Suppressor macrophage (primary cell): ENCODE measurements around the gene GLYR1.
"Not testable (repeated sequence)": the region's sequence is repeated elsewhere in the genome, so short reads cannot be mapped to it uniquely, and the experiment has no call there.

Source experiments
- DNase-seq, 4 experiments: peaks; one replicate each; pipeline ENCODE4 v3.0.0-alpha.2; 2020 to 2022

GLYR1 gene

DNA sequence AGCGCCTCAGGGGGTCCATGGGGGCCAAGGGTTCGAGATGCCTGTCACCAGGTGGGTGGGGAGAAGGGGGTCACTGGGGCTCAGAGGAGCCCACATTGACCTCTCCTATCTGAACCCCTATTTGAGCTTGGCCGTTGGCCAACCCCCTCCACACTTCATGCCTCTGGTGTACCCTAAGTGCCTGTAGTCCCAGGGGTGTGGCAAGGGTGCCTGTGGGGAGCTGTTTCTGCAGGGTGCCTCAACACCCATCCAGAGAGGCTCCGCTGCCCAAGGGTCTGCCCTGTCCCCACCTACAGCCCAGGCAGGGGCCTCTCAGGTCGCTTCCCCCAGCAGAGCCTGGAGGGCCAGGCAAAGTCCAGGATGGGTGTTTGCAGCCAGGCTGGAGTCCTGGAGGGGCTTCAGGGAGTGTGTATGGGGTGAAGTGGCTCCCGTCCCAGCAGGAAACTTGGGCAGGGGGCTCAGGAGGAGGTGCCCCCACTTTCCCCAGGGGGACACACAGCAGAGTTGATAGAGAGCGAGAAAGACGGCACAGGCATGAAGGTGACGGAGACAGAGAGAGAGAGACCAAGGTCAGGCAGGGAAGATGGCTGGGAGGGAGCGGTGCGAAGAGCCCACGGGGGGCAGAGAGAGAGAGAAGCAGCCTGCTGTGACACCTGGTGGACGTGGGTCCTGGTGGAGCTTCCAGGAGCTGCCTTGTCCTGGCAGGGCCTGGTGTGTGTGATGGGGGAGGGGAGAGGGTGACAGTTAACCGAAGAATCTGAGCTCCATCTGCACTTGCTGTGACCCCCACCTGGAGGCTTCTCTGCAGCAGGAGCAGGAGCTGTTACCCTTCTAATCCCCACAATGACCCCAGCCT is 59.2 kb downstream of the GLYR1 start, which contains the start of gene SEPTIN12:
Gene SEPTIN12, minus strand, starts transcription at position 719 of the 856 bp plus-strand sequence. Its CDS starts 700 bp downstream, at position 19.
- no peak for DNase-seq

DNA sequence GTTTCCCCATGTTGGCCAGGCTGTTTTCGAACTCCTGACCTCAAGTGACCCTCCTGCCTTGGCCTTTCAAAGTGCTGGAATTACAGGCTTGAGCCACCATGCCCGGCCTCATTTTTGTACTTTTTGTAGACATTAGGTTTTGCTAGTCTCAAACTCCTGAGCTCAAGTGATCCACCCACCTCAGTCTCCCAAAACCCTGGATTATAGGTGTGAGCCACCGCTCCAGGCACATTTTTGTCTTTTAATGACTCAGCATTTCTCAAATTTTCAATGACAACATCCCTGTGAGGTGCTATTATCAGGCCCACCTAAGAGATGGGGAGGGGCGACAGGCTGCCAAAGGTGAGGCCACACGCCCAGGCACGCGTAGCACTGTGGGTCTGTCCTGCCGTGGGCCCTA is 60.0 kb downstream of the GLYR1 start:
- DNase-seq = no peak

DNA sequence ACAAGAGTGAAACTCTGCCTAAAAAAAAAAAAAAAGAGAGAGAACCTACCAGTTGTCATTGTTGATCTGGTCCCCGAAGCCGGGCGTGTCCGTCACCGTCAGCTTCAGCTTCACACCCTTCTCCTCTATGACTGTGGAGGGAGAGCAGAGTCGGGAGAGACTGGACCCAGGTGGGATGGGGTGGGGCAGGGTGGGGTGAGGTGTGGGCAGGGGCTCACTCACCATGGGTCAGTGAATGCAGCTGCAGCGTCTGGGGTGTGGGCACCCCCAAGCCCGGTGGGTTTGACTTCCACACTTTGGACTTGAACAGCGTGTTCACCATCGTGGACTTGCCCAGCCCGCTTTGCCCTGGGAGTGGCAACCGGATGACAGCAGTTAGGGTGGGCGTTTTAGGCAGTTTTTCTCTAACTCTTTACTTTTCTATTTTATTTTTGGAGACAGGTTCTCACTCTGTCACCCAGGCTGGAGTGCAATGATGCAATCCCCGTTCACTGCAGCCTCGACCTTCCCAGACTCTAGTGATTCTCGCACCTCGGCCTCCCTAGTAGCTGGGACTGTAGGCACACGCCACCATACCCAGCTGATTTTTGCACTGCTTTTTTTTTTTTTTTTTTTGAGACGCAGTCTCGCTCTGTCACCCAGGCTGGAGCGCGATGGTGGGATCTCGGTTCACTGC is 61.2 kb downstream of the GLYR1 start:
- no peak for DNase-seq

DNA sequence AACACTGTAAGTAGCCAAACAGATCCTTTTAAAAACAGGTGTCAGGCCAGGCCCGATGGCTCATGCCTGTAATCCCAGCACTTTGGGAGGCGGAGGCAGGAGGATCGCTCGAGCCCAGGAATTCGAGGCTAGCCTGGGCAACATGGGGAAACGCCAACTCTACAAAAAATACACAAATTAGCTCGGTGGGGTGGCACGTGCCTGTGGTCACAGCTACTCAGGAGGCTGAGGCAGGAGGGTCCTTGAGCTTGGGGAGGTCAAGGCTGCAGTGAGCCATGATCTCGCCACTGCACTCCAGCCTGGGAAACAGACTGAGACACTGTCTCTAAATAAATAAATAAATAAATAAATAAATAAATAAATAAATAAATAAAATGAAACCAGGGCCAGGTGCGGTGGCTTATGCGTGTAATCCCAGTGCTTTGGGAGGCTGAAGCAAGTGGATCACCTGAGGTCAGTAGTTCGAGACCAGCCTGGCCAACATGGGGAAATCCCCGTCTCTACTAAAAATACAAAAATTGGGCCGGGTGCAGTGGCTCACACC is 62.6 kb downstream of the GLYR1 start:
- not testable (repeated sequence) for DNase-seq

DNA sequence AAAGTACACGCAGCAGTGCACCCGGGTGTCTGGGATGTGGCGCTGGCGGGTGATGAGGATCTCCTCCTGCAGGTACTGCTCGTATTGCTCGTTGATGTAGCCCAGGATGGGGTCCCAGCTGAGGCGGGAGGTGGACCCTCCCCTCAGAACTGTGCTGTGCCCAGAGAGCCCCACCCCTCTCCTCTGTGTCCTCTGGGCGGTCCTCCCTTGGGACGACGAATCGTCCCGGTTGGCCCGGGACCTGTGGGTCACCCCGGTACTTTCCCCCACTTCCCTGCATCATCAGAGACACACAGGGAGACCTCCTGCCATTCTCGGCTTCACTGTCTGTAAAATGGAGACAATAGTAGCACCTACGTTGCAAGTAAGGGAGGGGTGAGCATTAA is 63.1 kb downstream of the GLYR1 start:
- no peak for DNase-seq

DNA sequence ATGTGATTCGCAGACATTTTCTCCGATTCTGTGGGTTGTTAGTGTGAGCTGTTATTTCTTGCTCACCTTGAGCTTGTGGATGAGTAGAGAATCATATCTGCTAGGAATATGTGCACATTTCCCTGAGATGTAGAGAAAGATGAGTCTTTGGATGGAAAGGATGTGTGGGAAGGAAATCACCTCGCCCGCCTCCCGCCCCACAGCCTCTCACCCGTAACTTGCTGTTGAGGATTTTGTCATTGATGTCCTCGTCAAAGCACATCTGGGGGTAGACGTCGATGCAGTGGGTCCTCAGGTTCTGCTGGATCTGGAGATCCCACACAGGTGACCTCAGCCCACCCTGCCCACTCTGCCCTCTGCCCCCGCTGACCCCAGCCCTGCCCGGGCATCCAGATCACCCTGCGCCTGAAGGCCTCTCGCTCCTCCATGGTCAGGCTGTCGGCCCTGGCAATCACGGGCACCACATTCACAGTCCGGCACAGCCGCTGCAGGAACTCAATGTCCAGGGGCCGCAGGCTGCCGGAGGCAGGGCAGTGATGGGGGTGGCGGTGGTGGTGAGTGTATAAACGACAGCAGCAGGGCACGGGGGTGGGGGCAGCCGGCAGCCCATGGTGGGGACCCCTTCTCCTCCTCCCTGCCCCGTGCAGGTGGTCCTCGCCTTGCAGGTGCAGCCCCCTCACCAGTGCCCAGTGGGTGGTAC is 63.7 kb downstream of the GLYR1 start:
- DNase-seq = no peak

DNA sequence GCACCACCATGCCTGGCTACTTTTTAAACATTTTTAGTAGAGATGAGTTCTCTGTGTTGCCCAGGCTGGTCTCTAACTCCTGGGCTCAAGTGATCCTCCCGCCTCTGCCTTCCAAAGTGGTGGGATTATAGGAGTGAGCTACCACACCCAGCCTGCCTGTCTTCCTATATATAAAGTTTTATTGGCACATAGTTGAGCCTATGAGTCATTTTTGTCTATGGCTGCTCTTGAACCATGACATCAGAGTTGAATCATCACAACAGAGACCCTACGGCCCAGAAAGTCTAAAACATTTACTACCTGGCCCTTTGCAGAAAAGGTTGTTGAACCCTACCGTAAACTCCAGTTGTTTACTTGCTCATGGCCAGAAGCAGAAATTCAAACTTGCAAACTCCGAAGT is 66.9 kb downstream of the GLYR1 start:
- peak in 1 of 4 experiments; percentile 4 for DNase-seq

DNA sequence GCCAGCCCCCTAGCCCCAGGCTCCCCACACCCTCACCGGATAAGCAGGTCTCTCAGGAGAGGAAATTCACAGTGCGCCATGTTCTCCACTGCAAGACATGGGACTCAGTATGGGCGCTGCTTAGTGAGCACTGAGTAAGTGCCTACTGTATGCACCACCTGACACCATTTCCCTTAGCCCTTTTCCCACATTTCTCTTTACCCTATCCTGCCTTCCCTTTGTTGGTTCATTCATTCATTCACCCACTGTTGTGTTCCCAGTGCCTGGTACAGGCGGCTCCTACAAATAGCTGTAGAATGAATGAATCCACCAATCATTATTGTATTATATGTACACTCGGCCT is 69.1 kb downstream of the GLYR1 start:
- no peak for DNase-seq

DNA sequence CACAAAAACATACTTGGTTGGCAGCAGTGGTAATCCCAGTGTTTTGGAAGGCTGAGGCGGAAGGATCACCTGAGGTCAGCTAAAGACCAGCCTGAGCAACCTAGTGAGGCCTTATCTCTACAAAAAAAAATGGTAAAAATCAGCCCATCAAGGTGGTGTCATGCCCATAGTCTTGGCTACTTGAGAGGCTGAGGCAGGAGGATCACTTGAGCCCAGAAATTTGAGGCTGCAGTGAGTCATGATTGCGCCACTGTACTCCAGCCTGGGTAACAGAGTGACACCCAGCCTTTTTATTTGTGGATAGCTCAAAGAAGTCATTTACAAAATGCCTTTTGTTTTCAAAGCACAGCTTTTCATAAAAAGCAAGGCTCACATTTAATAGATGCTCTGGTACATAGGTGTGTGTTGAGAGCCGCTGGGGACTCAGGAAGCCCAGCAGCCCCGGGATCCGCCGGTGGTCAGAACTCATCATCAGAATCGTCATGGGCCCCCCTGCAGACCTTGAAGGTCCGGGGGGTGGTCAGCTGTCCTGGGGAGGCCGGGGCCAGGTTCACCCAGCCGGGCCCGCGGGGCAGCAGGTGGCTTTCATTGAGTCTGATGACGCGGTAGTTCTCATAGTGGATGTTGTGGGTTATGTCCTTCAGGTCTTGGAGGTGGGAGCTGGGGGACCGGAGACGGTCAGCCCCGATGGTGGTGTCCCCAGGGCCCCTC is 69.6 kb downstream of the GLYR1 start:
- no peak for DNase-seq

DNA sequence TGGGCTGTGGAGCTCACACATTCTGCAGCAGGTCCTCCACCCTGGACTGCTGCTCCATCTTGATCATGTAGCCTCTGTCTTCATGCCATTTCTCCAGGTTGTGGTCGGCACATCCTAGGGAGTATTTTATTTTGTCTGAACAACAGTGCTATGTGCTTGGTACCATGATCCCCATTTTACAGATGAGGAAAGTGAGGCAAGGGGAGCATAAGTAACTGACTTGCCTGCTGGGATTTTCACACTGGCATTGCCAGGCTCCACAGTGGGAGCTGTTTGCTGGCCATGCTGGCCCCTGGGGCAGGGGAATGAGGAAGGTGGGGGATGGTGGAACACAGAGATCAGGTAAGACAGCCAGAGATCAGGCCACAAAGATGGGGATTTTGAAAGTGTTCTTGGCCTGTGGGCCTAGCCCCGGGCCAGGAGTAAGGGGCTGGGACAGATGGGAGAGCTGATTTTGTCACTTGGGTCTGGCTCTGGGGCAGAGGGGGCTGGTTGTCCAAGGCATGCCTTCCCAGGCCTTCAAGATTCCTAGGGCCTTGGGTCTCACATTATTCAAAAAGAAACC is 70.9 kb downstream of the GLYR1 start:
- DNase-seq = no peak

DNA sequence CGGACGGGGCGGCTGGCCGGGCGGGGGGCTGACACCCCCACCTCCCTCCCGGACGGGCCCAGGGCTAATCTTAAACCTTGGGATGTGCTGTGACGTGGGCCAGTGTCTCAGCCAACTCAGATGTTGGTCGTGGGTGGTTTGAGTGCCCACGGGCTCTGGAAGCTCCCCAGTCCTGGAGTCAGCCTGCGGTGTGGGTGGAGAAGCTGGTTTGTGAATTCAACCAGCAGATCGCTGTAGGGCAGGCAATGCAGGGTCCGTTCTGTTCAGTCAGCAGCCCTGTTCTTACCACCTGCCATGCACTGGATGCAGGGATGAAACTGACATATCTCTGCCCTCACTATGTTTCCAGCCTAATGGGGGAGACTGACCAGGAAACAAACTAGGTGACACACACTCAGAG is 72.1 kb downstream of the GLYR1 start:
- no peak for DNase-seq

DNA sequence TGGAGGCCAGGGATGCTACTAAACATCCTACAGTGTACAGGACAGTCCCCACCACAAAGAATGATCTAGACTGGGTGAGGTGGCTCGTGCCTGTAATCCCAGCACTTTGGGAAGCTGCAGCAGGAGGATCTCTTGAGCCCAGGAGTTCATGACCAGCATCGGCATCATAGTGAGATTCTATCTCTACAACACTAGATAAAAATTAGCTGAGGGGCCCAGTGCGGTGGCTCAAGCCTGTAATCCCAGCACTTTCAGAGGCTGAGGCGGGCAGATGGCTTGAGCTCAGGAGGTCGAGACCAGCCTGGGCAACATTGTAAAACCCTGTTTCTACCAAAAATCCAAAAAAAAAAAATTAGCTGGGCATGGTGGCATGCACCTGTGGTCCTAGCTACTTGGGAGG is 74.7 kb downstream of the GLYR1 start:
- no peak for DNase-seq

DNA sequence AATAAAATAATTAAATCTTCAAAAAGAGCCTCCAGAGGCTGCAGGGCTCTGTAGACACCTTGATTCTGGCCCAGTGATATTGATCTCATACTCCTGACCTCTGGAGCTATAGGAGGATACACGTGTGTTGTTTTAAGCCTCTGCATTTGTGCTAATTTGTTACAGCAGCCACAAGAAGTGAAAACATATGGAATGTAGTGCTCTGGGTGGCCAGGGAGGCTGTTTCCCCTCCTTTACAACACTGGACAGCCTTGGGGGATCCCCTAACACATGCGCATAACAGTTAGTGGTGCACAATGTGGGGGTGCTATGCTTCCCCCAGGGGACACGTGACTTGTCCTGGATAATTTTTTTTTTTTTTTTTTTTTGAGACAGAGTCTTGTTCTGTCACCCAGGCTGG is 75.4 kb downstream of the GLYR1 start:
- no peak for DNase-seq

DNA sequence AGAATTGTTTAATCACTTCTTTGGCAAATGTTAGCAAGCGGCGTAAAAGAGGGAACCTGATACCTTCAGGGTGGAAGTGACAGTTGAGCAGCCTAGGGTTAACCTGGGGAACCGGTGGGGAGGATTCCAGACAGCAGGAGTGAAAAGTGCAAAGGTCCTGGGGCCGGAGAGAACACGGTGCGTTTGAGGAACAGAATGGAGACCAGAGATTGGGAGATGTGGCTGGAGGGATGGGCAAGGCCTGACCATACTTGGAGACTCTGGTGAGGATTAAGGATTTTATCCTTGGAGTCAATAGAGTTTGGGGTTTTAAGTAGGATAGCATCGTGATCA is 77.8 kb downstream of the GLYR1 start:
- no peak for DNase-seq

DNA sequence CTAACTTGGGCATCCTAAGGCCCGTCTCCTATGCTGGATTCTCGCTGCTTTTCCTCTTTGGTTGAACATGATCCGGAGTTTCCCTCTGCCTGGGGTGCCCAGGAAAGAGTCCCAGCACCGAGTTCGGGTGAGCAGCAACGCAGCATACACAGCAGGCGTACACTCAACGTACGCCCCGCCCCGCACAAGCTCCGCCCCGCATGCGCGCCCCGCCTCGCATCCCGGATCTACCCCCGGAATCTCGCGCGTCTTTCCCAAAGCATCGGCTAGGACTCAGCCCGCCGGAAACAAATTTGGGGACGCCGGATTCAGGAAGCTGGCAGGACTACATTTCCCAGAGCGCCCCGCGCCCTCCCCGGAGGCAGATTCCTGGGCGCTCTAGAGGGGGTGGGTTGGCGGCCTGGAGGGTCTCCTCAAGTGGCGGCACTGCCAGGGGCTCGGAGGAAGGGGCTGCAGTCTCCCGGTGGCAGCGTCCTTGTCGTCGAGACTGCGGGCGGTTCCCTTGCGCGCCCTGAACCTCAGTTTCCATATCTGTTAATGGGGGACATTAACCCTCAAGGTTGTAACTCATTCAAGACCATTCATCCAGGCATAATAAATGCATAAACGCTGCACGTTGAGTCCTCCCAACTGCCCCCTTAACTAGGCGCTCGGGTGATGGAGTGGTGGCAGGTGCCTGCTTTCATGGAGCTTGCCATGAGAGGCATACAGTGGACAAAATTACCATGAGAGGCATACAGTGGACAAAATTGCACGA is 78.4 kb downstream of the GLYR1 start:
- DNase-seq = peak; percentile 97 to 99 (median 98)

DNA sequence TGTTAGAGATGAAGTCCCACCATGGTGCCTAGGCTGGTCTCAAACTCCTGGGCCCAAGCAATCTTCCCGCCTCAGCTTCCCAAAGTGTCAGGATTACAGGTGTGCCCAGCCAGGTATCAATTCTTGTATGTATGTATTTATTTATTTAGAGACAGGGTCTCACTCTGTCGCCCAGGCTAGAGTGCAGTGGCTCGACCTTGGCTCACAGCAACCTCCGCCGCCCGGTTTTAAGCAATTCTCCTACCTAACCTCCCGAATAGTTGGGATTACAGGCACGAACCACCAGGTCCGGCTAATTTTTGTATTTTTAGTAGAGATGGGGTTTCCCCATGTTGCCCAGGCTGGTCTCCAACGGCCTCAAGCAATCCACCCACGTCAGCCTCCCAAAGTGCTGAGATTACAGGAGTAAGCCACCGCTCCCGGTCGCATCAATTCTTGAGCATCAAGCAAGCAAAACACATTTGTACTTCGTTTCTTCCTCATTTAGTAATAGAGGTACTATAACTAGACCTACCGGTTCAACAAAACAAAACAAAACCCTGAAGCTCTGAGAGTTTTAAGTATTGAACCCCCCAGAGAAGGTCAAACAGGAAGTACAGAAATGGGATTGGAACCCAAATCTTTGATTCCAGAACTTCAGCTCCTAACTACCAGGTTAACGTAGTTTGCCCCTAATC is 79.1 kb downstream of the GLYR1 start:
- DNase-seq = peak; percentile 53 to 75 (median 64)

DNA sequence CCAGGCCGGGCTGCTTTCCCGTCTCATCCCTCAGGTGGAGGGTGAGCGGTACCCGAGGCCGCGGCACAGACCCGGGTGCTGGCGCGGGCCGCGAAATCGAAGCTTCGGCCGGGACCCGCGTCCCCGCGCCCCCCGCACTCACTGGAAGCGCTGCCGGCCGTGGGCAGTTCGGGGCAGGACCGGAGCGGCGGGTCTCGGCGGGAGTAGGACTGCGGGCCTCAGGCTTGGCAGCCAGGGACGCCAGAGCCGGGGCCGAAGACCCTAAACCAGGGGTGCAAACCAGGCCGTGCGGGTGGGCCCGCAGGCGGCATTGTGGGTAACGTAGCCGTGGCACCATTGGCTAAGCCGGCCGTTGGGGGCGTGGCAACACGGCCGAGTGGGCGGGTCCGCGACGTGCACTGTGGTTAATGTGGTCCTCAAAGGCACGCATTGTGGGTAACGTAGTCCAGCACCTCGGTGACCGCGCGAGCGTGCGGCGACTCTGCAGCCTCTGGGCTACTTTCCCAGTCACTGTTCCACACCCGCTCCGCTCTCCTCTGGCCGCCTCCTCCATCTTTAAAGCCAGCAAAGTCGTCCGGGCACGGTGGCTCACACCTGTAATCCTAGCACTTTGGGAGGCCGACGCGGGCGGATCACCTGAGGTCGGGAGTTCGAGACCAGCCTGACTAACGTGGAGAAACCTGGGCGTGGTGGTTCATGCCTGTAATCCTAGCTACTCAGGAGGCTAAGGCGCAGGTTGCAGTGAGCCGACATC is 80.0 kb downstream of the GLYR1 start, which contains the start of gene ZNF500:
Gene ZNF500, minus strand, starts transcription at position 288 of the 754 bp plus-strand sequence. CDS start 1,184 bp downstream, outside the sequence.
- peak; percentile 97 to 99 (median 98) for DNase-seq

DNA sequence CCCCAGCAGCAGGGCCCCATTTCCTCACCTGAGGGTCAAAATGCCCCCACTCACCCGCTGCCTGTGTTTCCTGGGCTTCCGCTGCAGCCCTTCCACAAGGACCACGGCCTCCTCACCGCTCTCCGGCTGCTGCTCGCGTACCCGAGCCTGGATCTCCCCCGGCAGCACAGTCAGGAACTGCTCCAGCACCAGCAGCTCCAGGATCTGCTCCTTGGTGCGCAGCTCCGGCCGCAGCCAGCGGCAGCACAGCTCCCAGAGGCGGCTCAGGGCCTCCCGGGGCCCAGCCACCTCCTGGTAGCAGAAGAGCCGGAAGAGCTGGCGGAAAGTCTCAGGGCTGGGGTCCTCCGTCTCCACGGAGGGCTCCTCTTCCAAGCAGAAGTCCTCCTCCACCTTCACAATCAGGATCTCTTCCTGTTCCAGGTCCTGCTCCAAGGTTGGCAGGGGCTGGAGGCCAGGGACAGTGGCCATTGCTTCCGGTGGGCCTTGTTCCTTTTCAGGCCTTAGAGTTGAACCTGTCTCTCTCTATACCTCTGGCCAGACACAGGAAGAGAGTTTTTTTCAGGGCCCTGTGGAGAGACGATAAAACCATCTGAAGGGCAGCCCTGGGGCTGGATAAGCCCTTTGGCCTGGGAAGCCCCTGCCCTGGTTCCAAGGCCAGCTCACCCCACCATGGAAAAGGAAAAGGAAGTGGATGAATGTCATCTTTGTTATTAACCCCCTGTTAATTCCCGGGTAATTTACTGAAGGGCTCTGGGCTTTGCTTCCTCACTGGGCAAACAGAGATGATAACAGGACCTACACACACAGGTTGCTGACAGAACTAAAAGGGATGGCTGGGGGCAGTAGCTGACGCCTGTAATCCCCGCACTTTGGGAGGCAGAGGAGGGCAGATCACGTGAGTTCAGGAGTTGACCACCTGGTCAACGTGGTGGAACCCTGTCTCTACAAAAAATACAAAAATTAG is 81.3 kb downstream of the GLYR1 start:
- no peak for DNase-seq

DNA sequence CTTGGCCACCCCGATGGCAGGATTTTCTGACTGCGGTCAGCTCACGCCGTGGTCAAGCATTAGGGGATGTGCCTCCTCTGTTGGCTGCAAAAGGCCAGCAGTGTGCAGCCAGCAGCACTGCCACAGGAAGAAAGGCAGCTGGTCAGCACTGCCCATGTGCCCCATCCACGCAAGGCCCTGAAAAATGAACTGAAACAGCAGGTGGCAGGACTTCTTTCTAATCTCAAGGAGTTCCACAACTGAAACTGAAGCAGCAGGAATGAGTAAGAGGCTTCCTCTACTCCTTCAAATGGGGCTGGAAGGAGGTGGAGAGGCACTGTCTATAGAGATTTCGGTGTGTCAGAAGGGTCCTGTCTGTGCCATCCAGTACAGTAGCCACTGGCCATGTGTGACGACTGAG is 83.3 kb downstream of the GLYR1 start:
- DNase-seq = no peak
